Neural cell (in vitro differentiated cells): ENCODE results near the gene ATXN7L3. TPM values are rescaled to one million over a fixed set of nuclear protein-coding genes. Genes with fewer than 3 reads are reported as not detected.

Experiments
- H2AFZ ChIP-seq: fragments of 200-600, 300-800 bp; sonication (generic), shearing (Covaris generic); 2 replicates; pipeline ENCODE4 v1.6.0; 2014; ENCODE audit warnings: low read depth, mild to moderate bottlenecking, antibody characterized with exemption, low read length, moderate library complexity
- H3F3A ChIP-seq: fragments of 200-600 bp; shearing (Covaris generic); 2 replicates; pipeline ENCODE4 v1.6.1; 2016; ENCODE audit warnings: mild to moderate bottlenecking, moderate library complexity, mixed read lengths, antibody characterized with exemption, low read length; ENCODE audit not compliant: insufficient read depth, poor library complexity, severe bottlenecking
- H3K27ac ChIP-seq: fragments of 200-600, 300-800 bp; sonication (generic), shearing (Covaris generic); 2 replicates; pipeline ENCODE4 v1.5.1; 2014; ENCODE audit warnings: mild to moderate bottlenecking, low read length, moderate library complexity
- H3K27me3 ChIP-seq: fragments of 300-800, 200-600 bp; sonication (generic), shearing (Covaris generic); 2 replicates; pipeline ENCODE4 v1.6.0; 2014; ENCODE audit warnings: mild to moderate bottlenecking, low read depth, low read length, moderate library complexity; ENCODE audit not compliant: insufficient read depth
- H3K36me3 ChIP-seq: fragments of 300-800, 200-600 bp; sonication (generic), shearing (Covaris generic); 2 replicates; pipeline ENCODE4 v1.5.1; 2014; ENCODE audit warnings: mild to moderate bottlenecking, antibody characterized with exemption, low read length, moderate library complexity; ENCODE audit not compliant: insufficient read depth
- H3K4me2 ChIP-seq: fragments of 300-800, 200-600 bp; sonication (generic), shearing (Covaris generic); 2 replicates; pipeline ENCODE4 v1.6.0; 2014; ENCODE audit warnings: mild to moderate bottlenecking, low read length
- H3K4me3 ChIP-seq: fragments of 300-800, 200-600 bp; sonication (generic), shearing (Covaris generic); 2 replicates; pipeline ENCODE4 v1.5.1; 2014; ENCODE audit warnings: mild to moderate bottlenecking, low read length, moderate library complexity
- H3K79me2 ChIP-seq: fragments of 200-600 bp; shearing (Covaris generic); replicated peaks from 2 replicates; pipeline ENCODE4 v1.6.0; 2014; ENCODE audit warnings: mild to moderate bottlenecking, low read length, moderate library complexity; ENCODE audit not compliant: insufficient read depth
- H3K9ac ChIP-seq: fragments of 300-800, 200-600 bp; sonication (generic), shearing (Covaris generic); 2 replicates; pipeline ENCODE4 v1.6.1; 2016; ENCODE audit warnings: mild to moderate bottlenecking, low read length, mixed read lengths
- H3K9me2 ChIP-seq: fragments of 200-600 bp; shearing (Covaris generic); 2 replicates; pipeline ENCODE4 v1.6.1; 2016; ENCODE audit warnings: mild to moderate bottlenecking, low read length, mixed read lengths; ENCODE audit not compliant: insufficient read depth
- H3K9me3 ChIP-seq: fragments of 200-600, 300-800 bp; sonication (generic), shearing (Covaris generic); 2 replicates; pipeline ENCODE4 v1.6.1; 2016; ENCODE audit warnings: mild to moderate bottlenecking, mixed run types, low read length, moderate library complexity, mixed read lengths
- H4K20me1 ChIP-seq: fragments of 200-600 bp; shearing (Covaris generic); 2 replicates; pipeline ENCODE4 v1.6.1; 2016; ENCODE audit warnings: mild to moderate bottlenecking, mixed run types; ENCODE audit not compliant: insufficient read depth
- EP300 ChIP-seq: fragments of 450-650 bp; conservative IDR thresholded peaks from 2 replicates; pipeline ENCODE4 v1.6.1; 2014; ENCODE audit warnings: antibody characterized with exemption, mild to moderate bottlenecking, moderate library complexity; ENCODE audit not compliant: poor library complexity, severe bottlenecking
- MXI1 ChIP-seq: fragments of 450-650 bp; conservative IDR thresholded peaks from 2 replicates; pipeline ENCODE4 v1.6.1; 2014; ENCODE audit warnings: antibody characterized with exemption, mild to moderate bottlenecking; ENCODE audit not compliant: poor library complexity, severe bottlenecking
- POLR2AphosphoS5 ChIP-seq: IDR thresholded peaks from 2 replicates; pipeline ENCODE4 v1.6.1; 2012
- RAD21 ChIP-seq: fragments of 450-650 bp; conservative IDR thresholded peaks from 2 replicates; pipeline ENCODE4 v1.6.1; 2014; ENCODE audit warnings: antibody characterized with exemption, mild to moderate bottlenecking, moderate library complexity
- REST ChIP-seq: IDR thresholded peaks from 2 replicates; pipeline ENCODE4 v1.6.1; 2012; ENCODE audit warnings: borderline replicate concordance
- SMC3 ChIP-seq: fragments of 450-650 bp; conservative IDR thresholded peaks from 2 replicates; pipeline ENCODE4 v1.6.1; 2014; ENCODE audit warnings: antibody characterized with exemption, mild to moderate bottlenecking, moderate library complexity; ENCODE audit not compliant: poor library complexity
- TAF1 ChIP-seq: IDR thresholded peaks from 2 replicates; pipeline ENCODE4 v1.6.1; 2012; ENCODE audit warnings: low read depth
- polyA plus RNA-seq: library from polyadenylated mRNA; depleted of rRNA; stranded (reverse); fragments of >200 nt; gene quantifications from 2 replicates; pipeline ENCODE4 v1.2.3, GENCODE V29; 2014

Gene ATXN7L3
- polyA plus RNA-seq, 1 donor from 2014 or later = 97.2 TPM

GRCh38 chr17:44230140-44230539, 30.5 kb upstream of the ATXN7L3 start:
- no peaks in the 10 kb centered on the region for H3F3A ChIP-seq
- no peak overlapping the region for H3K4me2 ChIP-seq
- H2AFZ ChIP-seq = no peak overlapping the region
- TF ChIP-seq POLR2AphosphoS5 = no peak
- no peak for TF ChIP-seq REST
- no peak for TF ChIP-seq SMC3
- TF ChIP-seq MXI1 = no peak
- no peak for TF ChIP-seq TAF1
- TF ChIP-seq RAD21 = no peak
- H3K9me3 ChIP-seq = no peaks in the 10 kb centered on the region
- H3K9me2 ChIP-seq = no peaks in the 10 kb centered on the region
- no peak overlapping the region for H3K4me3 ChIP-seq
- no peak overlapping the region for H3K9ac ChIP-seq
- H3K36me3 ChIP-seq = no peaks in the 10 kb centered on the region
- H4K20me1 ChIP-seq = no peaks in the 10 kb centered on the region
- no peak overlapping the region for H3K27ac ChIP-seq
- no peaks in the 10 kb centered on the region for H3K27me3 ChIP-seq
- H3K79me2 ChIP-seq = no peaks in the 10 kb centered on the region

DNA sequence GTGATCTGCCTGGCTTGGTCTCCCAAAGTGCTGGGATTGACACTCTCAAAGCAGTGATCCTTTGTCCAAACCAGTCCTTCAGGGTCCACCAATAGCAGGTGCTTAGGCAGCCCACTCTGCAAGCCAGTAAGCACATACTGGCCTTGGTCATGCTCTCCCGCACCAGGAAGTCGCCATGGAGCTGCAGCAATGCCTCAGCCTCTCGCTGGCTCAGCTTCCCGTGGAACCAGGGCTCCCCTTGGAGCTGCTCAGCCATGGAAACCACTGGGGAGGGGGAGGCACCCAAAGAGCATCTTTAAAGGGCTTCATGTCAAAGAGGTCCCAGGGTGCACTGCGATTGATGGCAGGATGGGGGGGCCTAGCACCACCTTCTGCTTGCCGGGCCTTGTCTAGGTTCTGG, 29.4 kb upstream of the ATXN7L3 start:
- Histone ChIP-seq H3K36me3 (no peaks in the 10 kb centered on the region), H3K79me2 (no peaks in the 10 kb centered on the region), H3K4me2 (no peak overlapping the region), H3K9ac (no peak overlapping the region), H3K9me2 (no peaks in the 10 kb centered on the region), H3K27me3 (no peaks in the 10 kb centered on the region), H3K9me3 (no peaks in the 10 kb centered on the region), H2AFZ (no peak overlapping the region), H3K27ac (no peak overlapping the region), H3K4me3 (no peak overlapping the region), H4K20me1 (no peaks in the 10 kb centered on the region), H3F3A (no peaks in the 10 kb centered on the region)
- no peak for TF ChIP-seq POLR2AphosphoS5

GRCh38 chr17:44223541-44224071, 23.9 kb upstream of the ATXN7L3 start:
- Histone ChIP-seq H2AFZ (no peak overlapping the region), H3F3A (no peaks in the 10 kb centered on the region), H3K36me3 (no peaks in the 10 kb centered on the region), H3K9ac (no peak overlapping the region), H3K9me3 (no peaks in the 10 kb centered on the region), H3K4me2 (no peak overlapping the region), H3K79me2 (peaks cover 4% of the 10 kb centered on the region), H3K27me3 (no peaks in the 10 kb centered on the region), H3K4me3 (no peak overlapping the region), H3K27ac (no peak overlapping the region), H4K20me1 (no peaks in the 10 kb centered on the region), H3K9me2 (no peaks in the 10 kb centered on the region)
- TF ChIP-seq MXI1 (no peak), RAD21 (no peak), TAF1 (no peak), SMC3 (no peak), POLR2AphosphoS5 (no peak), EP300 (no peak)
